Measurements from ENCODE around the gene SPPL2B.
A peak's percentile ranks its signal among the peaks of the same experiment; 100 is the strongest.

SPPL2B gene

DNA sequence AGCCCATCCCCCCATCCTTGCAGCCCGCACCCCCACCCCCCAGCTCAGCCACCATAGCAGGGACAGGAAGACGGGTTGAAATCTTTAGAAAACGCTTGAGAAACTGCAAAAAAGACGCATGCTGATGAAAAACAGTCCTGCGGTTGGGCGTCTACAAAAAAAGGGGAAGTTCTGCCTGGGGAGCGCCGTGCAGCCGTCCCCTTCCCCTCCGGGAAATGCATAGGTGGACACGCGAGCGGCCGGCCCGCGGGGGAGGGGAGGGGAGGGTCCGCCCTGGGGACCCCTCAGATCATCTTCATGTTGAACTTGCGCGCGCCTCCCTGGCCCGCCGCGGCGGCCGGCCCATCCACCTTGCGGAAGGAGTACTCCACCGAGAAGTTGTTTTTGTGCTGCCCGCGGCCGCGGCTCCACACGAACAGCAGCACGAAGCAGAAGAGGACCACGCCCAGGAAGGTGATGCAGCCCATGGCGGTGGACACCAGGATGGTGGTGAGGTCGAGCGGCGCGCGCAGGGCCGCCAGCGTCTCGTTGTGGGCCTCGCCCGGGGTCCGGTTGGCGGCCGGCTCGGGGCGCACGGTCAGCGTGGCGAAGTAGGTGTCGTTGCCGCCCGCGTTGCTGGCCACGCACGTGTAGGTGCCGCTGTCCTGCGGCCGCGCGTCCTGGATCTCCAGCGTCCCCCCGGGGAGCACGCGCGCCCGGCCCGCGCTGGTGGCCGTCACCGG, 38.6 kb upstream of the SPPL2B start:
- in situ Hi-C loops (cut with MboI; ENCODE audit: low sequenced_read_pairs), result no loop called here
- Histone ChIP-seq H3K36me3 (replicated peaks) (no peaks in the 10 kb centered on the region), H3K9me3 (no peaks in the 10 kb centered on the region), H3K27me3 (ENCODE audit: low read depth) (peaks cover 23% of the 10 kb centered on the region), H3K4me3 (peak overlapping the region; percentile 16), H3K4me1 (no peaks in the 10 kb centered on the region; the same call in 1 of the 2 replicates)
- DNase-seq (ENCODE audit: low spot score in 2 of 2), result peak in 1 of 2 experiments; percentile 56

DNA sequence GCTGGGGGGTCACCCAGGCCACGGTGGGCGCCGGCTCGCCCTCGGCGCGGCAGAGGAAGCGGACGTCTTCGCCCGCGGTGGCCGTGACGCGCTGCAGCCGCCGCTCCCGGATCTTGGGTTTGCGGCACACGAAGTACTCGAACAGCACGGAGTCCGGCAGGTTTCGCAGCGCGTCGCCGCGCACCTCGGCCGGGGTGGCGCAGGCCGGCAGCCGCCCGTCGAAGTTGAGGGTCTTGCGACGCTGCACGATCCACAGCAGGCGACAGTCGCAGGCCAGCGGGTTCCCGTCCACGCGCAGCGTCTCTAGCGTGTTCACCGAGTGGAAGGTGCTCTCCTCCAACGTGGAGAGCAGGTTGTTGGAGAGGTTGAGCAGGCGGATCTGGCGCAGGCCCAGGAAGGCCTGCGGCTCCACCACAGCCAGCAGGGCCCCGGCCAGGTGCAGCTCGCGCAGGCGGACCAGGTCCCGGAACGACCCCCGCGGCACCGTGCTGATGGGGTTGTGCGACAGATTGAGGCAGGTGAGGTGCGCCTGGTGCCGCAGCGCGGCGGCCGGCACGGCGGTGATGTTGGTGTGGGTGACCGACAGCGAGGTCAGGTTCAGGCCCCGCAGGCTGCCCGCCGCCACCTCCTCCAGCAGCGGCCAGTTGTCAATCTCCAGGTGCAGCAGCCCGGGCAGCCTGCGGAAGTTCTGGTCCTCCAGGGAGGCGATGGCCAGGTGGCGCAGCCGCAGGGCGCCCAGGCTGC, 37.9 kb upstream of the SPPL2B start:
- Histone ChIP-seq H3K36me3 (replicated peaks) (no peaks in the 10 kb centered on the region), H3K4me1 (no peaks in the 10 kb centered on the region; the same call in 1 of the 2 replicates), H3K4me3 (no peak overlapping the region), H3K27me3 (ENCODE audit: low read depth) (peaks cover 23% of the 10 kb centered on the region), H3K9me3 (no peaks in the 10 kb centered on the region)
- in situ Hi-C loops (cut with MboI; ENCODE audit: low sequenced_read_pairs), result no loop called here
- DNase-seq (ENCODE audit: low spot score in 2 of 2), result no peak

DNA sequence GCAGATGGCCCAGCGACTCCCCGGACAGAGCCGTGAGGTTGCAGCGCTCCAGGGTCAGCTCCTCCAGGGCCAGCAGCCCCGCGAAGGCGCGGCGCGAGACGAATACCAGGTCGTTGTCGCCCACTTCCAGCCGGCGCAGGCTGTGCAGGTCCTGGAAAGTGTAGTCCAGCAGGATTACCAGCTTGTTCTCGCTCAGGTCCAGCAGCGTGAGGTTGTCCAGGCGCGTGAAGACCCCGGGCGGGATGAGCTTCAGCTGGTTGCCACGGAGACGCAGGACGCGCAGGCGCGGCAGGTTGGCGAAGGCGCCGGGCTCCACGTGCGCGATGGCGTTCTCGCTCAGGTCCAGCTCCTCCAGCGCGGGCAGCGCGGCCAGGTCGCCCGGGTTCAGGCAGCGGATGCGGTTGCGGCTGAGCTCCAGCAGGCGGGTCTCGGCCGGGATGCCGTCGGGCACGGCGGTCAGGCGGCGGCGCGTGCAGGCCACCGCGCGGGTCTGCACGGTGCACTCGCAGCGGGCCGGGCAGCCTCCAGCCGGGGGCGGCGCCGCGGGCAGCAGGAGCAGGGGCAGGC, 37.2 kb upstream of the SPPL2B start:
- Histone ChIP-seq H3K4me3 (no peak overlapping the region), H3K27me3 (ENCODE audit: low read depth) (peaks cover 23% of the 10 kb centered on the region), H3K9me3 (no peaks in the 10 kb centered on the region), H3K4me1 (no peaks in the 10 kb centered on the region; the same call in 1 of the 2 replicates), H3K36me3 (replicated peaks) (no peaks in the 10 kb centered on the region)
- in situ Hi-C loops (cut with MboI; ENCODE audit: low sequenced_read_pairs), result no loop called here
- DNase-seq (ENCODE audit: low spot score in 2 of 2), result no peak

DNA sequence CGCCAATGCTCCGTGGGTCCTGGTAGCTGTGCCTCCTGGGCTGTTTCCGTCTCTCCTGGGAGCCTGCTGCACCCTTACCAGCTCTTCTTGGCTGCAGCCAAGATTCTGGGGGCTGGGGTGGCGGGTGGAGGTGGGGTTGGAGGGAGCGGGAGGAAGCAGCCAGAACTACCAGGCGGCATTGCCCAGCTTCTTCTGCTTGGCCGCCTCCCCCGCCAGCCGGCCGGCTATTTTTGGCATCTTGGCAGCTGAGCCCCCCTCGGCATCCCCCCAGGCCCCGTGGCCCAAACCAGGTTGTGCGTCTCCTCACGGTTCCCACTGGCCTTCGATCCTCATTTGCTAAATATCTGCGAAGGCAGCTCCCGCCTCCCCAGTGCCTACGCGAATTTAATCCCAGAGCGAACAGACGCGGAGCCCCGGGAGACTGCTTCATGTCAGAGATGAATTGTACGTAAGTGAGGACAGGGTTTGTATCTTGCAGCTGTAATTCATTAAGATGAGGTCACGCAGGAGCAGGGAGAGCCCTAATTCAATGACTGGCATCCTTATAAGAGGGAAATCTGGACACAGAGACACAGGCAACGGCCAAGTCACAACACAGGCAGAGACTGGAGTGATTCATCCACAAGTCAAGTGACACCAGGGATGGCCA, 33.7 kb upstream of the SPPL2B start:
- H3K36me3 ChIP-seq (replicated peaks), result no peaks in the 10 kb centered on the region
- H3K4me3 ChIP-seq, result no peak overlapping the region
- no peak for DNase-seq (ENCODE audit: low spot score in 2 of 2)
- H3K27me3 ChIP-seq (ENCODE audit: low read depth), result peaks cover 12% of the 10 kb centered on the region
- H3K4me1 ChIP-seq, result no peaks in the 10 kb centered on the region; the same call in 1 of the 2 replicates
- in situ Hi-C loops (cut with MboI; ENCODE audit: low sequenced_read_pairs), result no loop called here
- H3K9me3 ChIP-seq, result no peaks in the 10 kb centered on the region

DNA sequence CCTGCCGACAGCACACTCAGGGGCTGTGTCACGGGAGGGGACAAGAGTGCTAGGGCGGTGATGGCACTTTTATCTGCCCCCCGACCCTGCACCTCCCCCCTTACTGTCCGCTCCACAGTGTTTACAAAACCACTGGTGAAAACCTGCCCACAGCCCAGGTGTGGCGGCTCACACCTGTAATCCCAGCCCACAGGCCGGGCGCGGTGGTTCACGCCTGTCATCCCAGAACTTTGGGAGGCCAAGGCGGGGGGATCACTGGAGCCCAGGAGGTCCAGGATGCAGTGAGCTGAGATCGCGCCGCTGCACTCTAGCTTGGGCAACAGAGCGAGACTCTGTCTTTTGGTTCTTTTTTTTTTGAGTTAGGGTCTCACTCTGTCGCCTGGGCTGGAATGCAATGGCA, 32.3 kb upstream of the SPPL2B start:
- no peaks in the 10 kb centered on the region for H3K36me3 ChIP-seq (replicated peaks)
- no peak for DNase-seq (ENCODE audit: low spot score in 2 of 2)
- no peaks in the 10 kb centered on the region for H3K4me1 ChIP-seq
- H3K9me3 ChIP-seq, result no peaks in the 10 kb centered on the region
- no peak overlapping the region for H3K4me3 ChIP-seq
- in situ Hi-C loops (cut with MboI; ENCODE audit: low sequenced_read_pairs), result no loop called here
- H3K27me3 ChIP-seq (ENCODE audit: low read depth), result no peaks in the 10 kb centered on the region

DNA sequence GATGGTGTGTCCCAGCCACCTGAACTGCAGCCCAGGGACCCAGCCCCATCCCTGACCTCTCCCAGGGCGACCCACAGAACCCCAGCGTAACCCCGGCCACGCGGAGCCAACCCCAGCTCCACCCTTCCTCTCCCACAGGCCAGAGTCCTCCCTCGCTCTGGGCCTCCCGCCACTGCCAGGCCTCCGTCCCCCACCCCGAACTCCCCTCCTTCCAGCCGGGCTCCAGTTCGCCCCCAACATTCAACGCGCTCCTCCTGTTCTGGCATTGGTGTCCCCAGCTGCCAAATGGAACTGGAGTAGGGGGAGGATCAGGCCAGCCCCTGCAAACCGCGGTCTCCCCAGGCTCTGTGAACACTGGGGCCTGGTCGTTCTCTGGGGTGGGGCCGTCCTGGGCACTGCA, 28.0 kb upstream of the SPPL2B start:
- in situ Hi-C loops (cut with MboI; ENCODE audit: low sequenced_read_pairs), result no loop called here
- Histone ChIP-seq H3K4me3 (no peak overlapping the region), H3K36me3 (replicated peaks) (no peaks in the 10 kb centered on the region), H3K4me1 (no peaks in the 10 kb centered on the region), H3K27me3 (ENCODE audit: low read depth) (no peaks in the 10 kb centered on the region), H3K9me3 (no peaks in the 10 kb centered on the region)
- no peak for DNase-seq (ENCODE audit: low spot score in 2 of 2)

DNA sequence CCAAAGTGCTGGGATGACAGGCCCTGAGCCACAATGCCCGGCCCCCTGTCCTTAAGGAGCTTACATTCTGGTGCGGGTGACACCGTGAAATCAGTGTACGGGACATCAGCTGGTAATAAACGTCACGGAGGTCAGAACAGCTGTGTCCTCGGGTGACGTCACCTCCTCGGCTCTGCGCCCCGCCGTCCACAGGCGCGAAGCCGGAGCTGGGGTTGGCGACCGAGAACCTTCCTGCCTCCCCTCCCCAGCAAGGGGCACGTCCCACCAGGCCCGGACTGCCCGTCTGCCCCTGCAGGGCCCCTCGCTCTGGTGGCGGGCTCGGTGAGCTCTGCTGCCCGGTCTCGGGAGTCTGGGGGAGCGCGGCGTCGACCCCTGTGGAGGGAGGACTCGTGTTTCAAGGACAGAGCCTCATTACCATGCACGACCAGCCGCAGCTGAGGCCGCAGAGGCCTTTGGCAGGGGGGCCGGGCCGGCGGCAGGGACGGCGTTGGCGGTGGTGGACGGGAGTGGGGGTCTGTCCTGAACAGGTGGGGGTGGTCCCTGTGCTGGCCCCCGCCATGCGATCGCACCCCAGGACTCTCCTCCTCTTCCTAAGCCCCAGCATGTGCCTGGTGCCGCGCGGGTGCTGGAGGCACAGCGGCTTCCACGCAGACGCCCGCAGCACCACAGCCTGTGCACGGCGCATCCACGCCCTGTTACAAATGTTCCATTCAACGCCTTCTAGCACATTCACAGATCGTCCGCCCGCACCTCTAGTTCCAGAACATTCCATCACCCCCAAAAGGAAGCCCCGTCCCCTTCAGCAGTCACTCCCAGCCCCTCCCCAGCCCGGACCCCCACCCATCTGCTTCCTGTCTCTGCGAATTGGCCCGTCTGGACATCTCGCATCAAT, 25.9 kb upstream of the SPPL2B start:
- DNase-seq (ENCODE audit: low spot score in 2 of 2), result no peak
- no peaks in the 10 kb centered on the region for H3K36me3 ChIP-seq (replicated peaks)
- H3K4me1 ChIP-seq, result no peaks in the 10 kb centered on the region
- H3K9me3 ChIP-seq, result no peaks in the 10 kb centered on the region
- H3K4me3 ChIP-seq, result no peak overlapping the region
- no peaks in the 10 kb centered on the region for H3K27me3 ChIP-seq (ENCODE audit: low read depth)
- in situ Hi-C loops (cut with MboI; ENCODE audit: low sequenced_read_pairs), result no loop called here

DNA sequence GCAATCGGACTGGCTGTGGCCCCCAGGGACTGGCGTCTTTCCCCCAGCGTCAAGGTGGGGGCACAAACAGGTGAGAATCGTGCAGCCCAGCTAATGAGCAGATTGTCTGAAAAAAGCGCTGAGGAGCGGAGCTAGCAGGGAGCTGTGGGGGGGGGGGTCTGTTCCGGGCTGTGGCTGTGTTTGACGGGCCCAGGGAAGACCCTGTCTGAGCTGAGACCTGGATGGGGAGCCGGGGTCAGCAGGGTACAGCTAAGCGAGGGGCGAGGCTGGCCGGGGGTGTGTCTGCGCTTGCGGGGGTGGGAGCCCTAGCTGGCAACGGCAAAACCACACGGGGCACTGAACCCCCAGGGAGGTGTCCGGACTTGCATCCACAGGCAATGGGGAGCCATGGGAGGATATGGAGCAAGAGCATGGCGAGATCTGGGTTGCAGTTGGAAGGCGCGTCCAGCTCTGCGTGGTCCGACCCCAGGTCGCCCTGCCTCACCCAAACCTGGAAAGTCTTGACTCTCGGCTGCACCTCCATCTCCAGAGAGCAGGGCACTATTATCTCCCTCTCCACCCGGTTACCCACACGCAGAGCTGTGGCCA, 25.2 kb upstream of the SPPL2B start:
- no peaks in the 10 kb centered on the region for H3K36me3 ChIP-seq (replicated peaks)
- H3K9me3 ChIP-seq, result no peaks in the 10 kb centered on the region
- in situ Hi-C loops (cut with MboI; ENCODE audit: low sequenced_read_pairs), result no loop called here
- no peak overlapping the region for H3K4me3 ChIP-seq
- 0 out of 2 replicates have a peak, but pooled peaks cover 2% of the 10 kb centered on the region for H3K4me1 ChIP-seq
- no peaks in the 10 kb centered on the region for H3K27me3 ChIP-seq (ENCODE audit: low read depth)
- DNase-seq (ENCODE audit: low spot score in 2 of 2), result no peak

DNA sequence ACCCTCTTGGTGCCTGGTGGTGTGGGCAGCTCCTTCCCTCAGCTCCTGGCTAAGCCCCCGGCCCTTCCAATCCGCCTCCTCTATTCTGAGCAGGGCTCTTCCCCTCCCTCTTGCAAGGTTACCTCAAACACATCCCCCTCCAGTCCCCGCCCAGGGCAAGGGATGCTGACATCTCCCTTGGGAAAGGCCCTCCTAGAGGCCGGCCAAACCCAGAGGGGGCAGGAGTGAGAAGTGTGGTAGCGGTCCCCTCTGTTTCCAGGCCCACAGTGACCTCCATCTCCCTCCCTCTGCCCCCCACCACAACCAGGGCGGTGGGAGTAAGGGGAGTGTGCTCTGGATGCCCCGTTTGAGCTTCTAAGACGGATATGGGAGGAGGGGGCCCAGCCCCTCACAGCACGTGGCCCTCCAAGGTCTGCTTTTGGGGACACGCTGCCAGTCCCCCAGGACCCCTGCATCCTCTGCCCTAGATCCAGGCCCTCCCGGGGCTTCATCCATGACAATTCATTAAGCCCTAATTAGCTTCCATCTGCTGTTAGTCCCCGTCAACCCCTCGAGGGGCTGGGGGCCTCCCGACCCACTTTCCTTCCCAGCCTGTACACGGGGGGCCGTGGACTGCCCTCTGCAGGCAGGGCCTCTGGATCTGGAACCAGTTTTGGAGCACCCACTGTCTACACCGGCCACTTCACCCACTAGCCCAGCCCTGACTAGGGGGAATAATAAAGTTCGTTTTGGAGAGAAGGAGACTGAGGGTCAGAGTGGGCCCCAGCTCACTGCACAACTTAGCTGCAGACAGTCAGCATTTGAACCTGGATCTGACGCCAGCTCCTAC, 22.8 kb upstream of the SPPL2B start:
- in situ Hi-C loops (cut with MboI; ENCODE audit: low sequenced_read_pairs), result no loop called here
- Histone ChIP-seq H3K9me3 (no peaks in the 10 kb centered on the region), H3K4me1 (0 out of 2 replicates have a peak, but pooled peaks cover 3% of the 10 kb centered on the region), H3K4me3 (no peak overlapping the region), H3K36me3 (replicated peaks) (no peaks in the 10 kb centered on the region), H3K27me3 (ENCODE audit: low read depth) (no peaks in the 10 kb centered on the region)
- no peak for DNase-seq (ENCODE audit: low spot score in 2 of 2)

DNA sequence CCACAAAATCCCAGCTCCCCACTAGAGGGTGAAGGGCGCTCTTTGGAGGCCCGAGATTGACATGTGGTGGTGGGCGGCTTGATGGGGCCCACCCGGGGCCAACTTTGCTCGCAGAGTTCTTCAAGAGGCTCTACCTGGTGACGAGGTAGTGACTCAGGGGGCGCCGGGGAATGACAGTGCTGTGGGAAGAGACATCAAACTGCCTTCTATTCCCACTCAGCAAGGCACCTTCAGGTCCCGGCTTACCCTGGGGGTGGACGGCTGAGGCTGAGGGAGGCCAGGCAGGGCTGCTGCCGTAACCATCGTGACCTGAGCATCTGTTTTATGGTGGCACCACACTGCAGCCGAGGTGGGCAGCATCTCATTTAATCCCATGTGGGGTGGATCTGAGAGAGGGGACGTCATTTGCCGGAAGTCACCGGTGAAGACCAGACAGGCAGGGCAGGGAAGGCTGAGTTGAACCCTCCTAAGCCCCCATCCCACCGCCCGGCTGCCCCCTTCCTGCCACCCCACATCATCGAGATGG, 22.1 kb upstream of the SPPL2B start:
- no peaks in the 10 kb centered on the region for H3K36me3 ChIP-seq (replicated peaks)
- H3K9me3 ChIP-seq, result no peaks in the 10 kb centered on the region
- no peak for DNase-seq (ENCODE audit: low spot score in 2 of 2)
- in situ Hi-C loops (cut with MboI; ENCODE audit: low sequenced_read_pairs), result no loop called here
- H3K4me1 ChIP-seq, result 0 out of 2 replicates have a peak, but pooled peaks cover 3% of the 10 kb centered on the region
- no peak overlapping the region for H3K4me3 ChIP-seq
- no peaks in the 10 kb centered on the region for H3K27me3 ChIP-seq (ENCODE audit: low read depth)

DNA sequence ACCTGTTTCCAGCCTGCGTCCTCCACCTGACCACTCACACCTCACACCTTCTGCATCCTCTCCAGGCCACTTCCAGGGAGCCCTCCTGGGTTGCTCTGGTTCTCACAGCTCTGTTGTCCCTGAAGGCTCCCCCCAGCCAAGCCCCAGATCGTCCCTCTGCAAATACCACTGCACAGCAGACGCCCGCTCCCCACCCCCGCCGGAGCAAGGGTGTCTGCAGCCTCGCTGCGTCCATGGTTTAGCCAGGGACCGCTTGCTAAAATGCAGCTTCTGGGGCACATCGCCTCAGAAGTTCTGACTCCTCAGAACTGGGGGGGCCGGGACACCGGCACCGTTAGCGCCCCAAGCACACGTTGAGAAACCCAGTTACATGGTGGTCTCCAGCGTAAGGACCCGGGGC, 21.5 kb upstream of the SPPL2B start:
- Histone ChIP-seq H3K36me3 (replicated peaks) (no peaks in the 10 kb centered on the region), H3K4me3 (no peak overlapping the region), H3K4me1 (0 out of 2 replicates have a peak, but pooled peaks cover 3% of the 10 kb centered on the region), H3K27me3 (ENCODE audit: low read depth) (no peaks in the 10 kb centered on the region), H3K9me3 (no peaks in the 10 kb centered on the region)
- in situ Hi-C loops (cut with MboI; ENCODE audit: low sequenced_read_pairs), result no loop called here
- no peak for DNase-seq (ENCODE audit: low spot score in 2 of 2)

DNA sequence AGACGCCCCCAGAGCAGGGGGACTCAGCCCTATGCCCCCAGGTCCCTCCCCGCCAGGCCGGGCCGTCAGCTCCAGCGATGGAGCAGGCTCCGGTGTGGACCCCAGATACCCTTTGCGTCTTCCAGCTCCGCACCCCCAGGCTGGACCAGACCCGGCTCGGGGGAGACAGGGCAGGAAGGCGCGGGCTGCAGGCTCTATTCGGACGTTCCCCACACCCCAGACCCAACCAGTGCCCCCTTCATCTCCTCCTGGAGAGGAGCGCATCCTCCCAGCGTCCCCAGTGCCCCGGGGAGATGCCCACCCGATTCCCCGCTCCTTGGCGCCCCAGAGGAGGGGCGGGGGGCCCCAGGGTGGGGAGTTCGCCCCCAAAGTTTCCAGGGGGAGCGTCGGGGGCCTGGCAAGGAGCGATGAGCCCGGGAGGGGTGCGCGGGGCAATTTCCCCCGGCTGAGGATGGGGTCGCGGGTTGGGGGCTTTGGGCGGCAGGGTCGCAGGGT, 20.9 kb upstream of the SPPL2B start:
- Histone ChIP-seq H3K36me3 (replicated peaks) (no peaks in the 10 kb centered on the region), H3K4me3 (peak overlapping the region; percentile 29), H3K9me3 (no peaks in the 10 kb centered on the region), H3K4me1 (0 out of 2 replicates have a peak, but pooled peaks cover 3% of the 10 kb centered on the region), H3K27me3 (ENCODE audit: low read depth) (no peaks in the 10 kb centered on the region)
- no peak for DNase-seq (ENCODE audit: low spot score in 2 of 2)
- in situ Hi-C loops (cut with MboI; ENCODE audit: low sequenced_read_pairs), result no loop called here

All from HAP-1 (cell line).